ENCODE measurements around the gene TBL3.

TBL3 gene

GRCh38 chr16:1965396-1966001 is 6.4 kb upstream of the TBL3 start:
- DNase-seq, result no peak

- DNase-seq, result no peak
These were observed 5.4 kb upstream of the TBL3 start, which contains the start of gene RNF151 for GRCh38 chr16:1966460-1966859. Gene RNF151, plus strand, starts transcription at chr16:1966856. Its CDS starts 26 bp downstream, at chr16:1966882.

GRCh38 chr16:1968146-1968953 is 3.5 kb upstream of the TBL3 start:
- no peak for DNase-seq

- DNase-seq, result no peak
These were observed 631 bp downstream of the TBL3 start for GRCh38 chr16:1972490-1972877.

GRCh38 chr16:1973461-1974156 is 1.8 kb downstream of the TBL3 start:
- no peak for DNase-seq

GRCh38 chr16:1974157-1975070 is 2.6 kb downstream of the TBL3 start:
- DNase-seq, result no peak

- DNase-seq, result no peak
These were observed 3.8 kb downstream of the TBL3 start for GRCh38 chr16:1975432-1976215.

- no peak for DNase-seq
These were observed 4.3 kb downstream of the TBL3 start for GRCh38 chr16:1976216-1976520.

- no peak for DNase-seq
These were observed 5.4 kb downstream of the TBL3 start for GRCh38 chr16:1976951-1977874.

- no peak for DNase-seq
These were observed 6.0 kb downstream of the TBL3 start for GRCh38 chr16:1977875-1978268.

GRCh38 chr16:1978476-1979120 is 6.7 kb downstream of the TBL3 start:
- no peak for DNase-seq

GRCh38 chr16:1979271-1980029 is 7.6 kb downstream of the TBL3 start:
- no peak for DNase-seq

- no peak for DNase-seq
These were observed 8.3 kb downstream of the TBL3 start for GRCh38 chr16:1980030-1980769.

GRCh38 chr16:1980770-1981087 is 8.9 kb downstream of the TBL3 start:
- DNase-seq, result no peak

- DNase-seq, result no peak
These were observed 9.6 kb downstream of the TBL3 start, which contains the start of gene NOXO1 for GRCh38 chr16:1981398-1981836. Gene NOXO1, minus strand, starts transcription at chr16:1981469. Its CDS starts 290 bp downstream, at chr16:1981179.

- no peak for DNase-seq
These were observed 10.2 kb downstream of the TBL3 start for GRCh38 chr16:1982013-1982433.

GRCh38 chr16:1982991-1983543 is 11.2 kb downstream of the TBL3 start:
- no peak for DNase-seq

- DNase-seq, result peak; percentile 79
These were observed 11.9 kb downstream of the TBL3 start, which contains the start of gene GFER for GRCh38 chr16:1983544-1984346. Gene GFER, plus strand, starts transcription at chr16:1984193. Its CDS starts 26 bp downstream, at chr16:1984219.
